HCT116 (cell line): ENCODE results near the gene SMYD3.

Experiments
- CEBPB ChIP-seq: IDR thresholded peaks from 2 replicates; pipeline ENCODE4 v1.6.1; 2012; ENCODE audit warnings: low read depth
- EZH2 ChIP-seq: fragments of 200-600 bp; sonication (generic); IDR thresholded peaks from 2 replicates; pipeline ENCODE4 v1.6.1; 2017; ENCODE audit warnings: antibody characterized with exemption, mixed run types
- EZH2phosphoT487 ChIP-seq: fragments of 200-600 bp; IDR thresholded peaks from 2 replicates; pipeline ENCODE4 v1.6.1; 2018; ENCODE audit warnings: antibody characterized with exemption, borderline replicate concordance
- POLR2A ChIP-seq: IDR thresholded peaks from 2 replicates; pipeline ENCODE4 v1.7.0; 2011; ENCODE audit warnings: borderline replicate concordance; ENCODE audit not compliant: insufficient read depth, insufficient read length; ENCODE audit errors: extremely low read depth
- POLR2AphosphoS5 ChIP-seq: IDR thresholded peaks from 2 replicates; pipeline ENCODE4 v1.6.1; 2011; ENCODE audit warnings: mild to moderate bottlenecking, low read depth, low read length, moderate library complexity
- SRF ChIP-seq: IDR thresholded peaks from 2 replicates; pipeline ENCODE4 v1.6.1; 2012; ENCODE audit warnings: low read depth
- YY1 ChIP-seq: IDR thresholded peaks from 2 replicates; pipeline ENCODE4 v1.6.1; 2011; ENCODE audit warnings: low read length, low read depth, moderate library complexity, mild to moderate bottlenecking; ENCODE audit not compliant: insufficient replicate concordance; ENCODE audit errors: extremely low read depth
- TF ChIP-seq, protein P1 (sequence below), 3 experiments: fragments of 200-600 bp in 1 of 3; sonication (generic) in 1 of 3; IDR thresholded peaks in 2 of 3; conservative IDR thresholded peaks in 1 of 3; 2 replicates each; pipeline ENCODE4 v1.5.1; 2012 to 2017; ENCODE audit warnings: low read depth in 2 of 3, low read length in 2 of 3, antibody characterized with exemption in 1 of 3, borderline replicate concordance in 1 of 3, control low read depth in 1 of 3, mild to moderate bottlenecking in 1 of 3, mixed read lengths in 1 of 3, mixed run types in 1 of 3, moderate library complexity in 1 of 3; ENCODE audit not compliant: insufficient read depth in 1 of 3

DNA sequence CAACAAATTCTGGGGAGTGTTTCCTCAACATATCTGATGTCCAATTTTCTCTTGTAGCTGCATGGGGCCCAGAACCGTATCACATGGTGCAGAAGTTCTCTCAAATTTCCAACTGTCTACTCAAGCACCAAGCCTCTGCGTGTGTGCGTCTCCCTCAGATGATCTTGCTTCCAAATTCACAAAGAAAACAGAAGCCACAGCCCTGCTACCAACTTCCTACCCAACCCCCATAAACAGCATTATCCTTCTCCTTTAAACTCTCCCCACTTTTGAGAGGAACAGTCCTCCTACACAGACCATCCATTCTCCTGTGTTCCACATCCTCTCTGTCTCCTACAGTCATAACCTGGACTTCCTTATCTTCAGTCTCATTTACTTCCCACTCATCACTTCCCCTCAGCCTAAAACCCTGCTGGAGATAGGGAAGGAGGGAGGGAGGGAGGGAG is 354.1 kb downstream of the SMYD3 start:
- TF ChIP-seq, protein P1, sequence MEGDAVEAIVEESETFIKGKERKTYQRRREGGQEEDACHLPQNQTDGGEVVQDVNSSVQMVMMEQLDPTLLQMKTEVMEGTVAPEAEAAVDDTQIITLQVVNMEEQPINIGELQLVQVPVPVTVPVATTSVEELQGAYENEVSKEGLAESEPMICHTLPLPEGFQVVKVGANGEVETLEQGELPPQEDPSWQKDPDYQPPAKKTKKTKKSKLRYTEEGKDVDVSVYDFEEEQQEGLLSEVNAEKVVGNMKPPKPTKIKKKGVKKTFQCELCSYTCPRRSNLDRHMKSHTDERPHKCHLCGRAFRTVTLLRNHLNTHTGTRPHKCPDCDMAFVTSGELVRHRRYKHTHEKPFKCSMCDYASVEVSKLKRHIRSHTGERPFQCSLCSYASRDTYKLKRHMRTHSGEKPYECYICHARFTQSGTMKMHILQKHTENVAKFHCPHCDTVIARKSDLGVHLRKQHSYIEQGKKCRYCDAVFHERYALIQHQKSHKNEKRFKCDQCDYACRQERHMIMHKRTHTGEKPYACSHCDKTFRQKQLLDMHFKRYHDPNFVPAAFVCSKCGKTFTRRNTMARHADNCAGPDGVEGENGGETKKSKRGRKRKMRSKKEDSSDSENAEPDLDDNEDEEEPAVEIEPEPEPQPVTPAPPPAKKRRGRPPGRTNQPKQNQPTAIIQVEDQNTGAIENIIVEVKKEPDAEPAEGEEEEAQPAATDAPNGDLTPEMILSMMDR (IDR thresholded peaks at IDR 0.05 in 2 of 3, conservative IDR thresholded peaks at IDR 0.05 in 1 of 3; ENCODE audit: borderline replicate concordance in 1 of 3, insufficient read depth in 1 of 3, low read depth in 2 of 3, low read length in 2 of 3) = no peak
- no peak for TF ChIP-seq POLR2A
- no peak for TF ChIP-seq EZH2
- no peak for TF ChIP-seq EZH2phosphoT487
- TF ChIP-seq SRF = no peak
- no peak for TF ChIP-seq YY1
- TF ChIP-seq POLR2AphosphoS5 = no peak
- TF ChIP-seq CEBPB = no peak
